HG03025 (cell line): ENCODE data around the gene NKAPD1.

Experiments used
- ATAC-seq: cut with Tn5 transposase; IDR thresholded peaks from one replicate; pipeline ENCODE4 v1.9.1; 2021; ENCODE audit warnings: mild to moderate bottlenecking, moderate library complexity; ENCODE audit not compliant: unreplicated experiment, low FRiP score

The NKAPD1 gene

DNA sequence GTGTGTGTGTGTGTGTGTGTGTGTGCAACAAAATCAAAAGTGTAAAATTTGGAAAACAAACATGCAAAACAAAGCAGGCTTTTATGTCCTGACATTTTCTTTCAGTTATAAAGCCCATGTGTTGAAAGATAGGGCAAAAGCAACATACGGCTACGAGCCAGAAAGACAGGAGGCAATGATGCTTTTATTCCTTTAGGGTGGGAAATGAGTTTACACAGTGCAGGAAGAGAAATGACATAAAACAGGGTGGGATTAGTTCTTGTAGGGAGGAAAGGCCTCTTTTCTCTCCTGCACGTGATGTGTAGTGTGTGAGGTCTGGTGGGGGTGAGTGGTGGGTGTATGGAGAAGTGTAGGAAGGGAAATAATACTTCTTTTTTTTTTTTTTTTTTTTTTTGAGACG is 60.4 kb downstream of the NKAPD1 start:
- no peak for ATAC-seq
